ENCODE results near the gene PHTF2.

Gene PHTF2

GRCh38 chr7:77757589-77757988 lies 41.0 kb upstream of the PHTF2 start:
- H3K4me3 ChIP-seq (ENCODE audit: low read length), result no peak overlapping the region
- peaks cover 24% of the 10 kb centered on the region for H3F3A ChIP-seq (ENCODE audit: control insufficient read depth, insufficient read depth)
- no peak overlapping the region for H3K4me2 ChIP-seq (ENCODE audit: low read length)
- H3K9me3 ChIP-seq (ENCODE audit: control insufficient read depth, insufficient read depth, low read length), result no peaks in the 10 kb centered on the region
- peaks cover 89% of the 10 kb centered on the region for H3K79me2 ChIP-seq (ENCODE audit: control insufficient read depth, low read length)
- no peak for TF ChIP-seq CTCF (IDR thresholded peaks at IDR 0.05; ENCODE audit: low read depth, low read length, poor library complexity, severe bottlenecking)
- TF ChIP-seq EZH2phosphoT487 (IDR thresholded peaks at IDR 0.05; ENCODE audit: borderline replicate concordance, low read length), result no peak
- peaks cover 34% of the 10 kb centered on the region for H3K4me1 ChIP-seq (ENCODE audit: control insufficient read depth, low read length)
- no peaks in the 10 kb centered on the region for H3K27me3 ChIP-seq (ENCODE audit: control insufficient read depth, low read length)
- no peak overlapping the region for H3K27ac ChIP-seq (ENCODE audit: low read depth, low read length)
- peaks cover 23% of the 10 kb centered on the region for H3K36me3 ChIP-seq (ENCODE audit: control insufficient read depth, low read length)
- peaks cover 14% of the 10 kb centered on the region for H4K20me1 ChIP-seq (ENCODE audit: control insufficient read depth, insufficient read depth, low read depth, low read length)
- H3K9me2 ChIP-seq (replicated peaks; ENCODE audit: control insufficient read depth, low read length), result no peaks in the 10 kb centered on the region

- peak overlapping the region; percentile 38 for H3K4me2 ChIP-seq (ENCODE audit: low read length)
- no peaks in the 10 kb centered on the region for H3K9me2 ChIP-seq (replicated peaks; ENCODE audit: control insufficient read depth, low read length)
- TF ChIP-seq EZH2phosphoT487 (IDR thresholded peaks at IDR 0.05; ENCODE audit: borderline replicate concordance, low read length) (no peak), CTCF (IDR thresholded peaks at IDR 0.05; ENCODE audit: low read depth, low read length, poor library complexity, severe bottlenecking) (peak; percentile 92)
- H4K20me1 ChIP-seq (ENCODE audit: control insufficient read depth, insufficient read depth, low read depth, low read length), result peaks cover 15% of the 10 kb centered on the region
- H3K27ac ChIP-seq (ENCODE audit: low read depth, low read length), result no peak overlapping the region
- no peak overlapping the region for H3K4me3 ChIP-seq (ENCODE audit: low read length)
- peaks cover 39% of the 10 kb centered on the region for H3K4me1 ChIP-seq (ENCODE audit: control insufficient read depth, low read length)
- H3K36me3 ChIP-seq (ENCODE audit: control insufficient read depth, low read length), result peaks cover 22% of the 10 kb centered on the region
- H3K9me3 ChIP-seq (ENCODE audit: control insufficient read depth, insufficient read depth, low read length), result no peaks in the 10 kb centered on the region
- H3K79me2 ChIP-seq (ENCODE audit: control insufficient read depth, low read length), result peaks cover 90% of the 10 kb centered on the region
- no peaks in the 10 kb centered on the region for H3K27me3 ChIP-seq (ENCODE audit: control insufficient read depth, low read length)
- H3F3A ChIP-seq (ENCODE audit: control insufficient read depth, insufficient read depth), result peaks cover 24% of the 10 kb centered on the region
These were observed 39.2 kb upstream of the PHTF2 start for GRCh38 chr7:77759294-77759889.

- H3K4me2 ChIP-seq (ENCODE audit: low read length), result peak overlapping the region; percentile 24; the same call in 1 of the 2 replicates
- TF ChIP-seq EZH2phosphoT487 (IDR thresholded peaks at IDR 0.05; ENCODE audit: borderline replicate concordance, low read length), result no peak
- TF ChIP-seq CTCF (IDR thresholded peaks at IDR 0.05; ENCODE audit: low read depth, low read length, poor library complexity, severe bottlenecking), result no peak
- H3K9me2 ChIP-seq (replicated peaks; ENCODE audit: control insufficient read depth, low read length), result no peaks in the 10 kb centered on the region
- H3K27me3 ChIP-seq (ENCODE audit: control insufficient read depth, low read length), result no peaks in the 10 kb centered on the region
- H4K20me1 ChIP-seq (ENCODE audit: control insufficient read depth, insufficient read depth, low read depth, low read length), result peaks cover 14% of the 10 kb centered on the region
- H3K27ac ChIP-seq (ENCODE audit: low read depth, low read length), result no peak overlapping the region
- H3F3A ChIP-seq (ENCODE audit: control insufficient read depth, insufficient read depth), result peaks cover 24% of the 10 kb centered on the region
- no peaks in the 10 kb centered on the region for H3K9me3 ChIP-seq (ENCODE audit: control insufficient read depth, insufficient read depth, low read length)
- H3K4me3 ChIP-seq (ENCODE audit: low read length), result no peak overlapping the region
- H3K36me3 ChIP-seq (ENCODE audit: control insufficient read depth, low read length), result peaks cover 29% of the 10 kb centered on the region
- peaks cover 39% of the 10 kb centered on the region for H3K4me1 ChIP-seq (ENCODE audit: control insufficient read depth, low read length)
- H3K79me2 ChIP-seq (ENCODE audit: control insufficient read depth, low read length), result peaks cover 88% of the 10 kb centered on the region
These were observed 37.6 kb upstream of the PHTF2 start for GRCh38 chr7:77760809-77761453.
